Inferior parietal cortex (tissue), 1 donor: Measurements from ENCODE around the gene CMTM8.

Experiments
- DNase-seq: peaks from one replicate; pipeline ENCODE4 v3.0.0-alpha.2; 2016; ENCODE audit errors: extremely low spot score

Gene CMTM8

DNA sequence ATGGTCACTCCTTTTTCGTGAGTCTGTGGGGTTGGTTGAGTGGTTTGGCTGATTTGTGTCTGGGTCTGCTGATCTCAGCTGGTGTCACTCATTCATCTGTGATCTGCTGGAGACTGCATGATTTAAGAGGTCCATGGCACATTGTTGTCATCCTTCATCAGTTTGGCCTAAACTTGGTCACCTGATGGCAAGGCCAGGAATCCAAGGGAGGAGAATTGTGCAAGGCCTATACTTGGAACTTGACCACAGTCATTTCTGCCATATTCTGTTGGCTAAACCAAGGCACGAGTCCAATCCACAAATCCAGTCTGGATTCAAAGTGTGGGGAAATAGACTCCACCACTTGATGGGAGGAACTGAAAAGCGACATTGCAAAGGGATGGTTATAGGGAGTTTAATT, 67.6 kb downstream of the CMTM8 start:
- no peak for DNase-seq

DNA sequence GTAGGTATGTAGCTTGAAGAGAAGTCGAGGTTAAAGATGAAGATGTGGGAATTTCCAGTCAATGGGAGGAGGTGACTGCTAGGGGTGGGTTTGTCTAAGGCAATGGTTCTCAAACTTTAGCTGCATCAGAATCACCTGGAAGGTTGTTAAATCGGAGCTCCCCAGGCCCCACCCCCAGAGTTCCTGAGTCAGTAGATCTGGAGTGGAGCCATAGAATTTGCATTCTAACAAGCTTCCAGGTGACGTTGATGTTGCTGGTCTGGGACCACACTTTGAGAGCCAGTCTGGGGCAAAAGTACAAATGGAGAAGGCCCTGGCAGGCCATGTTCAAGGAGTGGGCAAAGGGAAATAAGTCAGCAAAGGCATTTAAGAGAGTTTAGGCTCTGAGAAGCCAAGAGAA, 69.1 kb downstream of the CMTM8 start:
- DNase-seq: no peak

DNA sequence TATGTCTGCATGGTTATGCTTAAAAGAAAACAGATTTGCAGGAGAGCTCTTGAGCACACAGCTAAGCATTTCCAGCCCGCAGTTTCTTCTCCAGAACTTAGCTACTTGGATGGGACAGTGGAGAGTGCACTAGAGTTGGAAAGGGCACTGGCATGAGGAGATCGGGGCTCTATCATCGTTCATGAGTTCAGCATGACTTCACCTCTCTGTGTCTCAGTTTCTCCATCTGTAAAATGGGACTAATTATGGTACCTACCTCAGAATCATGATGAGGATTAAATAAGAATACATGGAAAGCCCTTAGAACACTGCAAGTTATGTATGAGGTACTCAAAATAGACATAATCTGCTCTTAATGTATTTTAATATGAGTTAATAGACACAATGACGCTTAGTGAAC, 69.9 kb downstream of the CMTM8 start:
- no peak for DNase-seq

DNA sequence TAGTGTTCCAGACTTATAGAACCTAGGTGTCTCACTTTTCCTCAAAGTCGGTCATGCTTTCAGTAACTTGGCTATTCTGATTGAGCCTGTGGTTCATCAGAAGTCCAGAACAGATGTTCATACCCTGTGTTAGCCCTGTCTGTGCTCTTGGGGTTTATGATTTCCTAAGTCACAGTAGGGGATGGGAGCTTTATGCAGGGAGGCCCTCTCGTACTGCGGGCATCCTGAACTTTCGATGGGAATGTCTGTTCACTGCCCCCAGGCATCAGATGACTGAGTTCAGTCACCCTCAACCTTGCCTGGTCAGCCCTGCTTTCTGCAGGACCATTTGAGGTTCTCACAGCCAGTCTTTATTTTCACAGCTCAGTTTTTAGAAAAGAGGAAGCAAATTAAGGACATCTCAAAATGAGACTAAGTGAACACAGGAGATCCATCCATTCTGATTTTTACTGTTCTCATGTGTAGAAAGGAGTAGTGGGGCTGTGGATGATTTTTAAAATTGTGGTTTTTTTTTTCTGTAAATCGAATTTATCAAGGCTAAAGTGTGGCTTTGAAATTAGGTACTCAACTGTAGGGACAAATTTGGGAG, 71.3 kb downstream of the CMTM8 start:
- DNase-seq: no peak

DNA sequence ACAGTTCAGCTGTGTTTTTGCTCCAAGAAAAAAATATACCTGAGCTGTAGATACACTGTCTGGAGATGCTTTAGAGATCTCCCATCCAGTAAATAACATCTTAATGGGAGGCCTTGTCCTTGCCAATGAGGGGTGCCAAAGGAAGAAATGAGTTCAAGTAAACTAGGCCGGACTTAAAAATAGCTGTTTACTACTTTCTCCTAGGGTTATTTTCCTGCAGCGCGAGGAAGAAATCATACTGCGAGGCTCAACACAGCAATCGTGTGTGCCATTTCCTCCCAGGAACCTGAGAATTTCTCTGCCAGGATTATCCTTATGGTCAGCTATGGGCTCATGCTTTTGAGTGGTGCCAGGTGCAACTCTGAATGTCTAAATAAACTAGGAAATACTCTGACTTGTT, 71.9 kb downstream of the CMTM8 start:
- no peak for DNase-seq

DNA sequence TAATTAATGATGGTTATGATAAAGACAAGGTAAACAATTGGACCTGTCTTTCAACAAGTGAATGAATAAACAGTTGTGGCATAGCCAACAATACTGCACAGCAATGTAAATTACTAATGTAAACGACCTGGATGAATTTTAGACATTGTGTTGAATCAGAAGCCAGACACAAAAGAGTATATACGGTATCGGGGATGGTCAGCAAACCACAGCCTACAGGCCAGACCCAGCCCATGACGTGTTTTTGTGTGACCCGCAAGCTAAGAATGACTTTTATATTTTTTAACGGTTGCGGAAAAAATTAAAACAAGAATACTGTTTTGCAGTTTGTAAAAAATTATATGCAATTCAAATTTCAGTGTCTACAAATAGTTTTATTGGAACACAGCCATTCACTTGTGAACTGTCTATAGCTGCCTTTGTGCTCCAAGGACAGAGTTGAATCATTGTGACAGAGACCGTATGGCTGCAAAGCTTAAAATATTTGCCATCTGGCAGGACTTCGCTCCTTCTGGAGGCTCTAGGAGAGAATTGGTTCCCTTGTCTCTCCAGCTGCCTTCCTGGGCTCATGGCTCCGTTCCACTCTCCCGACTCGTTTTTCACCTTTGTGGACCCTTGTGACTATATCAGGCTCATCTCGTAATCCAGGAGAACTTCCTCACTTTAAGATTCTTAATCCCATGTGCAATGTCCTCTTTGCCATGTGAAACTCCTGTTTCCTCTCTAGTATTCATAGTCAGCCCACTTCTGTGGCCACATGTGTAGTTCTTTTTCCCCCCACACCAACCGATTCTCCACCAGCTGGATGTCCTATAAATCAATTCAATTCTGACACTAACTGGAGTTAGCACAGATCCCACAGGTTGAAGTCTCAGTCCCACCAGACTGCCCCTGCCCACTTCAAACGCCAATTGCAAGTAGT, 72.7 kb downstream of the CMTM8 start:
- peak; percentile 65 for DNase-seq

DNA sequence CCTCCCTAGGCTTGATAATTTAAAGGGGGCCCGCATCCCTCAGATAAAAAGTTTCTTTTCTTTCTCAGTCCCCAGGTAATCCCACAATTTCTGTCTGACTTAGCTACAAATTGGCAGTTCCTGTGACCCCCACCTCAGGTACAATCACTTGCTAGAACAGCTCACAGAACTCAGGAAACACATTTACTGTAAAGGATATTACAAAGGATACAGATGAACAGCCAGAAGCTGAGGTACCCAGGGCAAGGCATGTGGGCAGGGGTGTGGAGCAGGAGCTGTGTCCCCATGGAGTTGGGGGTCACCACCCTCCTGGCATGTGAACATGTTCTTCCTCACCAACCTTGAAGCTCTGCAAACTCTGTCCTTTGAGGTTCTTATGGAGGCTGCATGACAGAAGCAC, 73.8 kb downstream of the CMTM8 start:
- no peak for DNase-seq

DNA sequence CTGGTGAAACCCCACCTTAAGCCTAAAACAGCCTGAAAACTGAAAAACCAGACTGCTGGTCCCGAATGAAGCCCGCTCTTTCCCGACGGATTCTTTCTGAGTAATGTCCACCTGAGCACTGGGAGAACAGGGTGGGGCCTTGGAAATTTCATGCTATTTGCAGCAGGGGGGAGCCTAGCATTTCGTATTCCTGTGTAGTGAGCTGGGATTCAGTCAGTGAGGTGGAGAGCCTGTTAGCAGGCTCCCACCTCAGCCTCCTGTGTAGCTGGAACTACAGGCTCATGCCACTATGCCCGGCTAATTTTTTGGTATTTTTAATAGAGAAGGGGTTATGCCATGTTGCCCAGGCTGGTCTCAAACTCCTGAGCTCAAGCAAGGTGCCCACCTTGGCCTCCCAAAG, 74.7 kb downstream of the CMTM8 start:
- DNase-seq: no peak

DNA sequence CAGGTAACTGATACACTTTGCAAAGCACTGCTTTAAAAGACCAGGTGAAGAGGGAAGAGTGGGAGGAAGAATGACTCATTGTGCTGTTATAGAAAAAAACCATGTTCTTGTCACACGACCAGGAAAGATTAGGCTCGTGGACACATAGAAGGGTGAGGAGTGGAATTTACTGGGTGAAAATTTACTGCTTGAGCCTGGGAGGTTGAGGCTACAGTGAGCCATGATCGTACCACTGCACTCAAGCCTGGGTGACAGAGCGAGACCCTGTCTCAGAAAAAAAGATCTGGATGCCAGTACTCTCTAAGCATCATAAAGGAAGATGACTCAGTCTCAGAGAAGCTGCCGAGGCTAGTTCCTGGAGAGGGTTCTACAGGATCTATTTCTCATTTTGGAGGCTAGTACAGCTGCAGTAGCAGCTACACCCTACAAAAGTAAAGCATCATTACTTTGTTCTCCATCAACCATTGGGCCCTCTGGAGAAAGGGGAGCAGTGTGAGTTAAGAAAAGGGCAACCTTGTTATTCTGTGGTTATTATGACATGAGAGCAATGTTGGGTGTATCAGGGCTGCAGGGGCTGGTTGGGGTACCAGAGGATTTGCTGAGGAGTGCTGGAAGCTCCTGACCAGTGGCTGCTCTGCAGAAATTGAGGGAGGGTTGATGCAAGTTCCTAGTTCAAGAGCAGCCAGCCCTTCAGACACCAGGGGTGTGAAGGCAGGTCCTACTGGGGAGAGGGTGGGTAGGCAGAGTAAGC, 75.4 kb downstream of the CMTM8 start:
- no peak for DNase-seq

DNA sequence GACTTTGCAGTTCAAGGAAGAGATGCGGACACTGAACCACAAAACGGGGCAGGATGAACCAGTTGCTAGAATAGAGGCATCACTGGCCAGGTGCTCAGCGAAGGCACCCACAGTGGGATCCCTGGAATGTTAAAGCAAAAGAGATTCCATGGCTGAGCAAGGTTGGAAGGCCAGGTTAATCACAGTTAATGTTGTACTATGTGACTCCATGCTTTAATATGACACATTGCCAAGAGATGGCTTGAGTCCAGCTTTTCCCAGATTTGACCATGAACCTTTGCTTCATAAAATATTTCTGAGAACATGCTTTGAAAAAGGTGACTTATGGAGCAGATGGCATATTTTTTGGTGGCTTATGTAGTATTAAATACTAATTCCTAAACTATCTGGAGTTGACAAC, 77.0 kb downstream of the CMTM8 start:
- DNase-seq: no peak

DNA sequence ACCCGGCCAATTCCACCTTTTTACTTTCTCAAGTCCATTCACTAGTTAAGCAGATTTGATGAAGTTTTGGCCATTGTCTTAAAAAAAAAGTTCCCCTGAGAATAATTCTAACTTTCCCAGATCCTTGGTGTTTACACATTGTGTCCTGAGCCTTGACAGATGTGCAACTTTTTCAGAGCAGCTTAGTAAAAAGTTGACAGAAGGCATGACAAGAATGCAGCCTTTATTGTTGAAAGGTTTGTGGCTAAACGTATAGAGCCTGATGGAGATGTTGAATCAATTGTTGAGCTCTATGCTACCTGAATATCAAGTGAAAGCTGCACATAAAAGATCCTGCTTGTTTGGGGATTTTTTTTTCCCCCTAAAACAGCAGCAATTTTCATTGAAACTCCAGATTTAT, 77.8 kb downstream of the CMTM8 start:
- no peak for DNase-seq

DNA sequence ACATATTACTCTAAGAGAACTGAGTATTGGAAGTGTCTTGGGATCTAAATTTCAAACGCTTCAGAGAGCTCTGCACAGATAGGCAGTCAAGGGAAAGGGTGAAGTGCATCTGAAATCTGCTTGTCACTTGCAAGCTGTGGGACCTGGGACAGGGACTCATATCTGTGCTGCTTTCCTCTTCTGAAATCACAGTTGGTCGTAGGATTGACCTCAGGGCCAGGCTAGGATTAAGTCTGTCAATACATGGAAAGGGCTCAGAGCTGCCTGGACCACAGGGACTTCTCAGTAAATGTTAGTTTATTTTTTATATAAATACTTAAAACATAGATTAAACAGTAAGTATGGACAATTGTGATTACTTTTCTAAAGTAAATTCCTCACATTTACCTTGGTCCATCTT, 78.5 kb downstream of the CMTM8 start:
- no peak for DNase-seq

DNA sequence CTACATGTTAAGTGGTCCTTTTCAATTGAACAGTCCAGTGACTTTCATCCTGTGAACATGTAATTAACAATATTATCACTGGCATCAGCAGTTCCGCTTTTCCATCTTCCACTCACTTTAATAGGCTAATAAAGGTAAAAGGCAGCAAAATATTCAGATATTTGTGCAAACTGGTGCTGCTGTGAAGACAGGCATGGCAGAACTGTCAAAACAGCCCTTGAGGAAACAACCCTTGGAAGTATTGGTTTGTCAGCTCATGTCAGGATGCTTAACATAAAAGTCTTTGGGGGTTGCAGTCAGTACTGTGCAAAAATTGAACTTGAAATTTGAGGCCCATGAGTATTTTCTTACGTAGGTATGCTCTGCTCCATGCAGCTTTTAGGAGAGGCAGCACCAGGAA, 81.1 kb downstream of the CMTM8 start:
- DNase-seq: no peak

DNA sequence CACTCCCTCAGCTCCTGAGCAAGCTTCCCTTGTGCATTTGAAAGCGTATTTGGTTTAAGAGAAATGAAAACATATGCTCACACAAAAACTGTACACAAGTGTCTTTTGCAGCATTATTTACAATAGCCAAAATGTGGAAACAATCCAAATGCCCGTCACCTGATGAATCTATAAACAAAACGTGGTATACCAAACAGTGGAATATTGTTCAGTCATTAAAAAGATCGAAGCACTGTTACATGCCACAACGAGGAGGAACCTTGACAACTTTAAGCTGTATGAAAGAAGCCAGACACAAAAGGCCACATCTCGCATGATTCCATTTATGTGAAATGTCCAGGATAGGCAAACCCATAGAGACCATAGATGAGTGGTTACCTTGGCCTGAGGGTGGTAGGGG, 81.6 kb downstream of the CMTM8 start:
- DNase-seq: no peak

DNA sequence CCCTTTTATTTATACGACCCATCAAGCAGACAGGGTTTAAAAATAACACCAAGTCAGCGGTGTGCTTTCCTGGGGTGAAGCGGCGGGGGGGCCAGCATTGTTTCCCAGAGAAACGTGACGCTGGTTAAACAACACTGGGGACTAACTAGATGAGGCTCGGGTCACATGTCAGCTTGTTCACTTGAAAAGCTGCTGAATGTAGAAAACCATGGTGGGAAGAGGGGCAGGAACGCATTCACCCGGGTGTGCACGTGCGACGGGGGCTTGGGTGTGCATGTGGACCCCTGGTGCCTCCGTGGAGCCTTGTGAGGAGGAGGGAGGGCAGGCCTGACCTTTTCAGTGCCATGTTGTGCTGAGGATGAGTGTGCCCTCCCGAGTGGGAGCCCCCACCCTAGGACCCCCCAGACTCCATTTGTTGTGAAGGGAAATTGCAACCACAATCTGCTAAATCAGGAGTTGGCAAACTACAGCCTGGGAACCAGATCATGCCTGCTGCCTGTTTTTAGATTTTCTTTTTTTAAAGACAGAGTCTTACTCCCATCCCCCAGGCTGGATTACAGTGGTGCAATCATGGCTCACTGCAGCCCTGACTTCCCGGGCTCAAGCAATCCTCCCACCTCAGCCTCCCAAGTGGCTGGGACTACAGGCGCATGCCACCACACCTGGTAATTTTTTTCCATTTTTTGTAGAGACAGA, 82.8 kb downstream of the CMTM8 start:
- no peak for DNase-seq

DNA sequence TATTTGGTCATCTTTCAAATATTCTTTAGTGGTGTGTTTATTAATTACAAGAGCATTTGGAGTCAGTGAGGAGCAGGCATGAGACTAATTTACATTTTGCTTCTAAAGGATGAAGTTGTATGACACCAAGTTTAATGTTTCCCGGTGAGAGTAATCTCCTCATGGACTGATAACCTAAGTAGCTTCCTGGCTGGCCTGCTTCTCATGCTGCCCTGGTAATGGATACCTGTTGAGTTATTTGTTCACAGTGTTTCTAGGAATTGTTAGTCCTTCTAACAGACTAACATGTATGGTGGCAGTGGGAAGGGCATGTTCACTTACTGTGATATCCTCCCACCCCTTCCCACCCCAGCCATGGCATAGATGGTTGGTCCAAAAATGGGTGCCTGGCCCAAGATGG, 83.8 kb downstream of the CMTM8 start:
- DNase-seq: no peak

DNA sequence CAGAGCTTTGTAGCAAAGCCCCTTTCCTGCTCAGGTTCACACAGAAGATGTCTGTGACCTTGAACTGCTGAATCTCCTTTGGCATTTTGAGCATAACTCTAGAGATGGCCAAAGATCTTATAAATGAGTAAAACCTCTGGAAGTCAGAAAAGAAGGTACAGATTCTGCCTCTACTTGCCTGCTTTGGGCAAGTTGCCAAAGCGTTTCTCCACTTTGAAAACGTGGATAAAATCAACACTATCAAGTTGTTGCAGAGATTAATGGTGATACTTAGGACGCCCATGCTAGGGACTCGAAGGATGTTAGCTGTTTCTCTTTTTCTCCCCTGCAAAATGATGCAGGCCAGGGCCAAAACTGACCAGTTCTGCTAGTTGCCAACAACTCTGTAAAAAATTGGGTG, 85.1 kb downstream of the CMTM8 start:
- no peak for DNase-seq

DNA sequence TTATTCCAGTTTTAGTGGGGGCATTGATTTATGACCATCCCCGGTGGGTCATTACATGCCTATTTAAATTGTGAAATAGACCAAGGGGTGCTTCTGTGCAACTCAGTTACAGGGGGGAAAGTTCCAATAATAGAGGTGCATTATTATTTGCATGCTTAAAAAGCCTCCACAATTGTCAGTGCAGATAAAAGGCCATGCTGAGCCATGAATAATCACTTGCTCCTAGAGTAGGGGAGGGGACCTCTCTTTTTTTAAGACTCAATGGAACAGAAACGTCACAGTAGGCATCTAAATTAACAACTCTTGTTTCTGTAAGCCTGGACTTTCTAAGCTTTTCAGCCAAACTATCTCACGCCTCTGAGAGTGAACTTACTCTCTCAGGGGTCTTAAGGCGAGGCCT, 86.7 kb downstream of the CMTM8 start:
- no peak for DNase-seq

DNA sequence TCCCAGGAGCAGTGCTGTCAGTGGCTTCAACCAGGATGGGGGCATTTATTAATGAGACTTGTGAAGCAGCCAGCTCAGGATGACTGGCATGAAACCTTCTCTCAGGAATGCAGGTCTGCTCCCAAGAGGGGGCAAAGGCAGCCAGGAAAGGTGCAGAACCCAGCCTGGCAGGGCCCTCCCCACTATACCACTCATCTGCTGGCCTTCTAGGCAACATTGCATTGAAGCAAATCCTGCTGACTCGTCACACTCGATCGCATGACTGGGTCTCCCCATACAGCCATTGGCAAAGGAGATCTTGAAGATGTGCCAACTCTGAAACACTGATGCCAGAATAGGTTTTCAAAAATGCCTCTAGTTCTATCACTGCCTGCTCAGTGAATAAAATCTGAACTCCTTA, 87.4 kb downstream of the CMTM8 start:
- DNase-seq: no peak

DNA sequence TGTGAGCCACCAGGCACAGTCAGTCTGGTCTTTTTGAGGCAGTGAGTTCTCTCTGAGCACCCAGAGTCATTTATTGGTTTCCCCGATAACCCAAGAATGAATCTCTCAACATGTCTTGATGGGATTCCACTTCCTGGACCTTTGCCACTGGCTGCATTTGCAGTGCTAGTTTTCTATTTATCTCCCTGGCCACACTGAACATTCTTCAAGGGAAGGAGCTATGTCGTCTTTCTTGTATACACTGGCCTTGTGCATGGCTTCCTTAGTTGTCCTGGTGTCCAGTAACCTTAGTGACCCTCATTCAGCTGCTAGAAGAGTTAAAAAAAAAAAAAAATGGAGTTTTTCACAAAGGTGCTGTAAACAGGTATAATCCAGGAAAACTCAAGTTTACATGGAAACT, 88.3 kb downstream of the CMTM8 start:
- DNase-seq: no peak

DNA sequence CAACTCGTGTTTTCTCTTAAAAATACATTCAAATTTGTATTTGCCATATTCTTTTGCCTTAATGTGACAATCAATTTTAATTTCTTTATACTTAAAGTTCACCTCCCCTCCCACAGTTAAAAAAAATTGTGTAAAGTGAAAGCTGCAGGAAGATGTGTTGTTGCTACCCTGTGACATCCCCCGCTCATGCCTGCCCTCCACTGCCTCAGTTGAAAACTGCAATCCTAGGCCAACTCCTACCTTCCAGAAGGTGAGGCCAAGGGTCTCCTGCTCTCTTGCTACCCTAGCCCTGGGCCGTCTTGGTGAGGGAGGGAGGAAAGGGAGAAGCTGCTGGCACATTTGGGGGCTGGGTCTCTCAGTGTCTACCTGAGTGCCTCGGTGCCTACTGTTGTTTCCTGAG, 96.2 kb downstream of the CMTM8 start:
- DNase-seq: no peak

DNA sequence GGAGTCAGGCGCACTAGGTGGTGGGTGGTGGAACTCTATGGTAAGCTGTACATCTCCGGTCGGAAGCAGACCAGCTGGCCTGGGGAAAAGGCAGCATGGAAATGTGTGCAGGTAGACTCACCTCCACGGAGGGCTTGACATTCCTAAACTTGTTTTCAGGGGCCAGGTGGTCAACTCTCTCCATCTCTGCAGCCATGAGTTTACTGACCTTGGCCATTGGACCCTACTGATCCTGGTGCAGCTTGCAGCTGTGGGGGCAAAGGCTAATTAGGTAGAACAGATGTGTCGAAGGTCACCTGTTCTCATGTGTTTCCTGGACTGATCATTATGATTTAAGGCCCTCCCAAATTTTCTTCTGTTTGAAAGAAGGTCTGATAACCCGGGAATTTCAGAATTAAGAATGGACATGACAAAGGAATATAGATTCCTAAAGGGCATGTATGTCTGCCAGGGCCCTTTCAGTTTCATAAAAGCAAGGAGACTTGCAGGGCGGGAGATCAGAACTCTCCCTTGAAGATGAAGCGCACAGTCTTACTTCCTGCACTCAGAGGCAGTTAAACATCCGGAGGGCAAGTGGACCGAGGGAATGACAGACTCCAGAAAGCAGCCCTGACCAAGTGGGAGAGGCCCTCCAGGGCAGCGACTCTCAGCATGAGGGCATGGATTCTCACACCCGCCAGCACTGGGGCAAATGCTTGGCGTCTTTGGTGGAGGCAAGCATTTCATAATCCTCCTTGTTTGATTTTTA, 97.1 kb downstream of the CMTM8 start:
- no peak for DNase-seq
